Measurements from ENCODE around the gene PCDHAC1.

The PCDHAC1 gene

GRCh38 chr5:140966293-140967225 lies 40.5 kb downstream of the PCDHAC1 start, which contains the start of gene PCDHAC2:
Gene PCDHAC2, plus strand, starts transcription at chr5:140966476. Its CDS starts 291 bp downstream, at chr5:140966767.
- no peak for DNase-seq (ENCODE audit: low read depth in 2 of 2, low spot score in 1 of 2)

- no peak for DNase-seq (ENCODE audit: low read depth in 2 of 2, low spot score in 1 of 2)
These were observed 41.3 kb downstream of the PCDHAC1 start for GRCh38 chr5:140967226-140967893.

- no peak for DNase-seq (ENCODE audit: low read depth in 2 of 2, low spot score in 1 of 2)
These were observed 43.8 kb downstream of the PCDHAC1 start for GRCh38 chr5:140969880-140970279.

DNA sequence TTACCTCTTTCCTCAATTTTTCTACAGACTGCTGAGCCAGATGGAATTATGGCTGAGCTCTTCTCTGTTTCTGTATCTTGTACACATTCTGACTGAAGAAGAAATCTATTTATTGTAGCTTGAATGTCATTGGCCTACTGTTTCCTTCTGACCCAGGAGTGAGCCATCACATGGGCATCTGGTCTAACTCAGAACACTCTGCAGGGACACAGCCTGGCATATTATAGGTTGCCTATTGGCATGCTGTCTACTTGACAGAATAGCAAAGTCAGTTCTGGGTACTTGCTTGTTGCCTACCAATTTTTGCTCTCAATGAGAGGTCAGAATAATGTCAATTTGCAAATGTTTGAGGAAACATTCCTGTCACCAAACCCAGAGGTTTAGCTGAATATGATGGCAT lies 47.5 kb downstream of the PCDHAC1 start:
- no peak for DNase-seq (ENCODE audit: low read depth in 2 of 2, low spot score in 1 of 2)

DNA sequence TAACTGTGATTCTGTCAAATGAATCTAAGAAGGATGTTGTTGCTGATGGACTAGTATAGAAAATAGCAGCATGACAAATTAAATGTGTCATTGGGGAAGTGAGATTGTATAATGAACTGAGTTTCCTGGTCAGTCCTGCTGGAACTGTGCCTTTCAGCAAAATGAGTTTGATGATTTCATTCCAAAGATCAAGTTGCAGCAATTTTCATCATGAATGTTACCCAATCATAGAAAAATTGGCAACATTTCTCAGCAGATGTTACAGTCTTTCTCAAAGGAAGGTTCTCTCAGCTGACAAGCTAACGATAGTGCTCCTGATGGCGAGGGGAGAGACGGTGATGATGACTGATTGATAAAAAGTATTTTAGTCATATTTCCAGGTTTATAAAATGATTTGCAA lies 50.9 kb downstream of the PCDHAC1 start:
- no peak for DNase-seq (ENCODE audit: low read depth in 2 of 2, low spot score in 1 of 2)

- DNase-seq (ENCODE audit: low read depth in 2 of 2, low spot score in 1 of 2) = no peak
These were observed 52.2 kb downstream of the PCDHAC1 start for GRCh38 chr5:140978260-140978659.

GRCh38 chr5:140978983-140979382 lies 52.9 kb downstream of the PCDHAC1 start:
- DNase-seq (ENCODE audit: low read depth in 2 of 2, low spot score in 1 of 2) = no peak

Measured in stimulated activated CD8-positive, alpha-beta memory T cell treated with anti-CD3 and anti-CD28 coated beads, Interleukin-4, amount 100 ng/mL, for 4 hours (primary cell).